GM10266 (cell line): ENCODE measurements around the gene TTLL11.

ENCODE experiments used
- DNase-seq: peaks from one replicate; pipeline ENCODE4 v3.0.0; 2012; ENCODE audit errors: extremely low spot score
- TF ChIP-seq, protein P1 (sequence below): IDR thresholded peaks from 2 replicates; pipeline ENCODE4 v1.5.1; 2012; ENCODE audit warnings: mild to moderate bottlenecking, low read depth; ENCODE audit not compliant: control insufficient read depth, insufficient read depth; ENCODE audit errors: missing control alignments

The TTLL11 gene

DNA sequence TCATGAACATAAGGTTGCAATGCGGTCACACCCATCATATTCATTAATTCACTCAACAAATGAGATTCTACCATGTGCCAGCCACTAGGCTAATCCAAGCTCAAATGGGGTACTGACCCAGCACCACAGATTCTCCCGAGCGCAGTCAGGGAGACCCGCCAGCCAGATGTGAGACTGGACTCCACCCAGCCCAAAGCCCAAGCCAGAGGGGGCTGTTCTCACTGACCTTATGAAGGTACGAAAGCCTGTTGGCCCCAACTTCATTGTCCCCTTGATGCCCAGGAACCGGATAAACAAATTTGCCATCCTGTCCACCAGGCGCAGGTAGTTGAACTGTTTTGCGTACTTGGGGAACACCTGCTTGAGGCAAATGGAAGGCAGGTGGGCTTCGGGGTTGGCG, 222.8 kb downstream of the TTLL11 start:
- TF ChIP-seq, protein P1, sequence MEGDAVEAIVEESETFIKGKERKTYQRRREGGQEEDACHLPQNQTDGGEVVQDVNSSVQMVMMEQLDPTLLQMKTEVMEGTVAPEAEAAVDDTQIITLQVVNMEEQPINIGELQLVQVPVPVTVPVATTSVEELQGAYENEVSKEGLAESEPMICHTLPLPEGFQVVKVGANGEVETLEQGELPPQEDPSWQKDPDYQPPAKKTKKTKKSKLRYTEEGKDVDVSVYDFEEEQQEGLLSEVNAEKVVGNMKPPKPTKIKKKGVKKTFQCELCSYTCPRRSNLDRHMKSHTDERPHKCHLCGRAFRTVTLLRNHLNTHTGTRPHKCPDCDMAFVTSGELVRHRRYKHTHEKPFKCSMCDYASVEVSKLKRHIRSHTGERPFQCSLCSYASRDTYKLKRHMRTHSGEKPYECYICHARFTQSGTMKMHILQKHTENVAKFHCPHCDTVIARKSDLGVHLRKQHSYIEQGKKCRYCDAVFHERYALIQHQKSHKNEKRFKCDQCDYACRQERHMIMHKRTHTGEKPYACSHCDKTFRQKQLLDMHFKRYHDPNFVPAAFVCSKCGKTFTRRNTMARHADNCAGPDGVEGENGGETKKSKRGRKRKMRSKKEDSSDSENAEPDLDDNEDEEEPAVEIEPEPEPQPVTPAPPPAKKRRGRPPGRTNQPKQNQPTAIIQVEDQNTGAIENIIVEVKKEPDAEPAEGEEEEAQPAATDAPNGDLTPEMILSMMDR = no peak
- DNase-seq = no peak

DNA sequence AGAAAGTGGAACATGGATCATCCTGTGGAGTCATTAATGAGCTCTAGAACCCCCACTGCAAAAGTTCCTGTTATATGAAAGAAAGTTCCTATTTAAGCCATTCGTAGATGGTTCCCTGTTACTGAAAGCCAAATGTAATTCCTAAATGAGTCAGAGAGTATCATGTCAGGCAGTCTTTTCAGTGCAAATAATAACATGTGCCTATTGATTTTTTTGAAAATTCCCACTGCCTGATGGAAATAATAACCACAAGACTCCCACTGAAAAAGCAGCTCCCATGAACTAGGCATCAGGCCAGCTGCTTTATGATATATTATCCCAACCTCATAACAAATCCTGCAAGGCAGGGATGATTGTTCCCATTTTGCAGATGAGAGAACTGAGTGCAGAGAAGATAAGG, 224.5 kb downstream of the TTLL11 start:
- no peak for DNase-seq
- TF ChIP-seq, protein P1 = no peak

DNA sequence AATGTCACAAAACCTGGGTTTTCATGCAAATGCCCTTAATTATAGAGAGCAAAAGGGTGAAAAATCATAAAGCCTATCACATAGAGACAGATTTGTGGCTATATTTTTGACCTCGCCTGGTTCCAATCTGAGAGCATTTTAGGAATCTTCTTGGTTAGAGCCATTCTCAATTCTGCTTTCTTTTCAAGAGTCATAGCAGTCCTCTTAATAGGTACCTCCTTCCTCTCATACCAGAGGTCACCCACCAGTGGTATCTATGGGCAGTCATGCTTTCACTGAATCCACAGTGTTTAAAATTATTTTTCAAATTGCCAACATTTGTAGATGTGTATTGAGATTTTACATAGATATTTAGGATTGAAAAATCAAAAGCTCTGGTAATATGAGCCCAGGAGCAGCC, 226.2 kb downstream of the TTLL11 start:
- TF ChIP-seq, protein P1 = no peak

DNA sequence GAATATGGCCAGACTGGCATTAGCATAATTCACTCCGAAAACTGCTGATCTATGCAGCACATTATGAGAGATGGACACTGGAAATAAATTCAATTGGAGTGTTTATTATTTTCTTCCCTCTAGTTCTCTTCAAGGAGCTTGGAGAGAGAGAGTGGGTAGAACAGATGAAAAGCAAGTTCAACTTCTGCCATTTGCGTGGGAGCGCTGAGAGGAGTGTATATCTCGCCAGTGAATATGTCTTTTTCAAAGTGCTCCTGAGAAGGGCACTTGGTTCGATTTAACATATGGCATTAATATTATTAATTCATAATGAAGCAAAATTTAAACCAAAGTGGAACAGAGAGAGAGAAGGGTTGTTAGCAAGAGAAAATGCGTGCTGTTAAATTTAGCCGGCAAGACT, 227.2 kb downstream of the TTLL11 start:
- DNase-seq = no peak
- TF ChIP-seq, protein P1 = no peak

More for the DNA sequence above, 226.2 kb downstream of the TTLL11 start:
- no peak for DNase-seq

DNA sequence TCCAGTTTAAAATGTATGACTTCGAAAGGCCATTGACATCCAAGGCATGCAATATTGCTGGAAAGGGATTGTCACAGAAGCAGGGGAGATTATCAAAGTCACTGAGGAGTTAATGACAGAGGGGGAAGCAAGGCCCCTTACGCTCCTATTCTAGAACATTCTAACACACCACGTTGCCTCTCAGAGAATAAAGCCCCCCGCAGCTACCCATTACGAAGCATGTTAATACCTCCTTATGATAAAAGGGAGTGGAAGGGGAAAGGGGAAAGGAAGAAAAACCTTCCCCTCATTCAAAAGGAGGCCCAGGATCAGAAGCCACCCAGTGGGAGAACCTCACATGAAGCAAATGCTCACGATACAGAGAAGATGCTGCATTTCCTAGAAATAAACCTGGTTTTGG, 228.0 kb downstream of the TTLL11 start:
- no peak for DNase-seq
- TF ChIP-seq, protein P1 = no peak

DNA sequence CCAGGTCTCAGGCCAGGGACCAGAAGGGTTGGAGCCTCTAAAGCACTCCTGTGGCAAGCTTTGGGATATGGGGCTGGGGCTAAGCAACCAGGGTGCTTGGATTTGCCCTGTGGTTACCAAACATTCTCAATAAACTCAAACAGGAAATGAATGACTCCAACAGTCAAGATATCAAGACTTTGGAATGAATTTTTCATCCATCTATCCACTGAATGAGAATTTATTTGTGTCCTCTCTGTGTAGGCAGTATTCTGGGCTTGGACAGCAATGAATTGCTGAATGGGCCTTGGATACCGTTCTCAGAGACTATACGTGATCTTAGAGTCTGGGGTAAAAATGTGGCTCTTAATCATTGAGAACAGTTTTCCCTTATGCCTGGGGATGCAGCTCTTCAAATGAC, 229.2 kb downstream of the TTLL11 start:
- TF ChIP-seq, protein P1 = no peak
- no peak for DNase-seq

DNA sequence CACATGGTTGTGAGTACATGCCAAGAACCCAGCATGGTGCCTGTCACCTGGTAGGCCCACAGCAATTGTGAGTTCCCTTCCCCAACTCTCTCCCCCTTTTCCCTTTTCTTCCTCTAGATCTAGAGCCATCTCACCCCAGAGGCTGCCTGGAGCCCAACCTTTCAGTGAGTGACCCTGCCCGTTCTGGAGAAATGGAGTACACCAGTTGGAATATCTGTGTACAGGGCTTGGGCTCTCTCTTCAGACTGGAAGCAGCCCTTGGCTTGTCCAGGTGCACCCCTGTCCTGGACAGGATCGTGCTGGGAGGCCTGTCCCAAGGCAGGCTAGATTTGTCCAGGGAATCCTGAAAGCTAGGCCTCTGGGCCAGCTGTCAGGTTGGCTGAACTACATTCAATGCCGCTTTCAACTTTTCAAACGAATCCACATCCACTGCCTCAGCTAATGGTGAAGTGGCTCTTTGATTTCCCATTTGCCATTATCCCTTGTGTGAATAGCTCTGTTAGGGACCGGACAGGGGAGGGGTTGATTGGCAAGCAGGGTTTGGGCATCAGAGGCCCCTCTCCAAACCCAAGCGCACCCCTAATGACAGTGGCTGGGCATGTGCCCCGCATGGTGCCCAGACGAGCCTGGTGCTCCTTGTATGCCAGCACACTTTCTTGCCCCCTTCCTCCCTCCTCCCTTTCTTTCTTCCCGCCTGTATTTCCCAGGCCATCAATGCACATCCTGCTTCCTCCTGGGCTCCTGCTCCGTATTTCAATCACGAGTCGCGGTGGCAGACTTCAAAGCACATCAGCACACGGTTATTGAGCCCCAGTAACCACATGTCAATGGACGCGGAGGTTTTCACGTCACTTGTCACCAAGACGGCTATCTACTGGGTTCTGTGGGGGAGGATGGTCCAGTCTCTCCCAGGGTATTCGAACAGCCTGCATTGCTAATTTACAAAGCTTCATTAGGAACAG, 230.5 kb downstream of the TTLL11 start:
- DNase-seq = no peak
- TF ChIP-seq, protein P1 = no peak
